ENCODE measurements around the gene SELENBP1. TPM values are rescaled to one million over a fixed set of nuclear protein-coding genes. Genes with fewer than 3 reads are reported as not detected.
"Not testable (repeated sequence)": the region's sequence is repeated elsewhere in the genome, so short reads cannot be mapped to it uniquely, and the experiment has no call there.

Gene SELENBP1
- total and polyA plus RNA-seq, 2 of the 13 experiments (the other 11 are each of a cell fraction or from before 2014, with no cell fraction given), result 27.8 to 29.0 TPM

DNA sequence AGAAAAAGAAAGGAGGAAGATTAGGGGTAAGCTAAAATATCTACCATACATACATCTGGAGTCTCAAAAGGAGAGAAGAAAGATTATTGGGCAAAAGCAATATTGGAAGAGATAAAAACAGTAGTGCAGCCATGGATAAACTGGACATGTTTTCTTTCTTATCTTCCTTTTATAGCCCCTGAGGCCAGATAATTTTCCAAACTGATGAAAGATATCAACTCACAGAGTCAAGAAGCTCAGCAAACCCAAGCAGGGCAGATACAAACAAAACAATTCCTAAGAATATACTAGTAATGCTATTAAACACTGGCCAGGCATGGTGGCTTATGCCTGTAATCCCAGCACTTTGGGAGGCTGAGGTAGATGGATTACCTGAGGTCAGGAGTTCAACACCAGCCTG, 21.1 kb upstream of the SELENBP1 start (continued):
- TF ChIP-seq ZNF816 (CRISPR knock-in tag; IDR thresholded peaks at IDR 0.05; ENCODE audit: borderline replicate concordance), result no peak
- TF ChIP-seq ZNF496 (CRISPR knock-in tag; IDR thresholded peaks at IDR 0.05; ENCODE audit: insufficient replicate concordance), result no peak
- TF ChIP-seq, protein P1, sequence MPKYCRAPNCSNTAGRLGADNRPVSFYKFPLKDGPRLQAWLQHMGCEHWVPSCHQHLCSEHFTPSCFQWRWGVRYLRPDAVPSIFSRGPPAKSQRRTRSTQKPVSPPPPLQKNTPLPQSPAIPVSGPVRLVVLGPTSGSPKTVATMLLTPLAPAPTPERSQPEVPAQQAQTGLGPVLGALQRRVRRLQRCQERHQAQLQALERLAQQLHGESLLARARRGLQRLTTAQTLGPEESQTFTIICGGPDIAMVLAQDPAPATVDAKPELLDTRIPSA (CRISPR knock-in tag; IDR thresholded peaks at IDR 0.05; ENCODE audit: borderline replicate concordance), result no peak
- no peak for TF ChIP-seq FOXO1 (CRISPR knock-in tag; IDR thresholded peaks at IDR 0.05)
- TF ChIP-seq TCF7 (IDR thresholded peaks at IDR 0.05; ENCODE audit: low read depth), result no peak
- no peak for TF ChIP-seq CHD2 (IDR thresholded peaks at IDR 0.05; ENCODE audit: low read depth, low read length)
- no peak for TF ChIP-seq ZSCAN22 (CRISPR knock-in tag; IDR thresholded peaks at IDR 0.05)
- TF ChIP-seq HES4 (CRISPR knock-in tag; IDR thresholded peaks at IDR 0.05; ENCODE audit: borderline replicate concordance), result no peak
- no peak for TF ChIP-seq ZNF768 (CRISPR knock-in tag; IDR thresholded peaks at IDR 0.05)

DNA sequence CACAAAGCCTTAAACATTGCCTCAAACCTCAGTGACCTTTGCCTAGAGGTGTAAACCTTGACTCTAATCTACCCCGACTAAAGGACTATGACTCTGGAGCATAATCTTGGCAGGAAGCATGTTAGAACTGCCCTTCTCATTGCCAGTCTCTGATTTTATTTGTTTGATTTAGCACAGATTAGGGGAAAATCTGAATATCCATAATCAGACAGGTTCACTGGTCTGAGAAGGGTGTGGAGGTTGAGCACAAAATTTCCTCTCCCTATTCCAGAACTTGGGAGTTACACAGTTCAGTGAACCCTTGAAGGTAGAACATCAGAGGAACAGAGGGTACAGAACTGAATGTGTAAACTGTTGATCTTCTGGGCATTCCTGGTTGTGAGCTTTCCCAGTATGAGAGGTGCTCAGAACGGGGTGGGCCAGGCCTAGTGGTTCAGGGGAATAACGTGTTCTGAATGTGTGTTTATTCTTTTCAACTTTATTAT, 18.6 kb upstream of the SELENBP1 start:
- Histone ChIP-seq H3K9ac (ENCODE audit: insufficient read depth, low read depth, low read length) (no peak overlapping the region), H3K4me1 (ENCODE audit: insufficient read depth, low read length) (peaks cover 6% of the 10 kb centered on the region; the same call in 1 of the 2 replicates), H3K4me3 (replicated peaks in 1 of 3; ENCODE audit: insufficient read depth in 1 of 3, low read depth in 2 of 3, low read length in 3 of 3) (no peak overlapping the region), H3K79me2 (ENCODE audit: insufficient read depth, low read length) (no peaks in the 10 kb centered on the region), H3K4me2 (ENCODE audit: low read depth, low read length) (no peak overlapping the region), H3K27ac (ENCODE audit: extremely low read length, insufficient read depth, low read length) (no peak overlapping the region), H3K27me3 (ENCODE audit: control insufficient read depth in 1 of 2, insufficient read depth in 2 of 2, low read length in 2 of 2) (no peaks in the 10 kb centered on the region), H3K9me3 (ENCODE audit: low read length) (no peaks in the 10 kb centered on the region), H4K20me1 (ENCODE audit: insufficient read depth, low read length) (no peaks in the 10 kb centered on the region), H2AFZ (ENCODE audit: low read length) (no peak overlapping the region), H3K36me3 (replicated peaks in 1 of 2; ENCODE audit: control insufficient read depth in 1 of 2, insufficient read depth in 2 of 2, low read length in 2 of 2) (no peaks in the 10 kb centered on the region)
- CTCF ChIA-PET (ENCODE audit: low intra/inter-chr PET ratio, low total read pairs), result no interaction called here
- DNase-seq (ENCODE audit: low spot score) (no peak), FAIRE-seq (no peak), ATAC-seq (no peak)
- TF ChIP-seq, protein P2, sequence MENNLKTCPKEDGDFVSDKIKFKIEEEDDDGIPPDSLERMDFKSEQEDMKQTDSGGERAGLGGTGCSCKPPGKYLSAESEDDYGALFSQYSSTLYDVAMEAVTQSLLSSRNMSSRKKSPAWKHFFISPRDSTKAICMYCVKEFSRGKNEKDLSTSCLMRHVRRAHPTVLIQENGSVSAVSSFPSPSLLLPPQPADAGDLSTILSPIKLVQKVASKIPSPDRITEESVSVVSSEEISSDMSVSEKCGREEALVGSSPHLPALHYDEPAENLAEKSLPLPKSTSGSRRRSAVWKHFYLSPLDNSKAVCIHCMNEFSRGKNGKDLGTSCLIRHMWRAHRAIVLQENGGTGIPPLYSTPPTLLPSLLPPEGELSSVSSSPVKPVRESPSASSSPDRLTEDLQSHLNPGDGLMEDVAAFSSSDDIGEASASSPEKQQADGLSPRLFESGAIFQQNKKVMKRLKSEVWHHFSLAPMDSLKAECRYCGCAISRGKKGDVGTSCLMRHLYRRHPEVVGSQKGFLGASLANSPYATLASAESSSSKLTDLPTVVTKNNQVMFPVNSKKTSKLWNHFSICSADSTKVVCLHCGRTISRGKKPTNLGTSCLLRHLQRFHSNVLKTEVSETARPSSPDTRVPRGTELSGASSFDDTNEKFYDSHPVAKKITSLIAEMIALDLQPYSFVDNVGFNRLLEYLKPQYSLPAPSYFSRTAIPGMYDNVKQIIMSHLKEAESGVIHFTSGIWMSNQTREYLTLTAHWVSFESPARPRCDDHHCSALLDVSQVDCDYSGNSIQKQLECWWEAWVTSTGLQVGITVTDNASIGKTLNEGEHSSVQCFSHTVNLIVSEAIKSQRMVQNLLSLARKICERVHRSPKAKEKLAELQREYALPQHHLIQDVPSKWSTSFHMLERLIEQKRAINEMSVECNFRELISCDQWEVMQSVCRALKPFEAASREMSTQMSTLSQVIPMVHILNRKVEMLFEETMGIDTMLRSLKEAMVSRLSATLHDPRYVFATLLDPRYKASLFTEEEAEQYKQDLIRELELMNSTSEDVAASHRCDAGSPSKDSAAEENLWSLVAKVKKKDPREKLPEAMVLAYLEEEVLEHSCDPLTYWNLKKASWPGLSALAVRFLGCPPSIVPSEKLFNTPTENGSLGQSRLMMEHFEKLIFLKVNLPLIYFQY (CRISPR knock-in tag; IDR thresholded peaks at IDR 0.05; ENCODE audit: borderline replicate concordance), result no peak
- TF ChIP-seq, protein P3, sequence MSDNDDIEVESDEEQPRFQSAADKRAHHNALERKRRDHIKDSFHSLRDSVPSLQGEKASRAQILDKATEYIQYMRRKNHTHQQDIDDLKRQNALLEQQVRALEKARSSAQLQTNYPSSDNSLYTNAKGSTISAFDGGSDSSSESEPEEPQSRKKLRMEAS (IDR thresholded peaks at IDR 0.05), result no peak
- TF ChIP-seq SNRNP70 (IDR thresholded peaks at IDR 0.05; ENCODE audit: low read depth, low read length), result no peak
- intact Hi-C loops (cut with micrococcal nuclease; ENCODE audit: unreplicated experiment), result no loop called here
- POLR2A ChIA-PET, result no interaction called here
- in situ Hi-C loops (cut with HindIII; ENCODE audit: extremely low pct_ligation_motif_present, low pct_unique_long_range_greater_than_20kb), result no loop called here
- no TSS peak for BruUV-seq (replicated peaks)
- 5% methylated on average over 3 of the region's 3 CpGs for WGBS (ENCODE audit: low lambda C conversion rate)

DNA sequence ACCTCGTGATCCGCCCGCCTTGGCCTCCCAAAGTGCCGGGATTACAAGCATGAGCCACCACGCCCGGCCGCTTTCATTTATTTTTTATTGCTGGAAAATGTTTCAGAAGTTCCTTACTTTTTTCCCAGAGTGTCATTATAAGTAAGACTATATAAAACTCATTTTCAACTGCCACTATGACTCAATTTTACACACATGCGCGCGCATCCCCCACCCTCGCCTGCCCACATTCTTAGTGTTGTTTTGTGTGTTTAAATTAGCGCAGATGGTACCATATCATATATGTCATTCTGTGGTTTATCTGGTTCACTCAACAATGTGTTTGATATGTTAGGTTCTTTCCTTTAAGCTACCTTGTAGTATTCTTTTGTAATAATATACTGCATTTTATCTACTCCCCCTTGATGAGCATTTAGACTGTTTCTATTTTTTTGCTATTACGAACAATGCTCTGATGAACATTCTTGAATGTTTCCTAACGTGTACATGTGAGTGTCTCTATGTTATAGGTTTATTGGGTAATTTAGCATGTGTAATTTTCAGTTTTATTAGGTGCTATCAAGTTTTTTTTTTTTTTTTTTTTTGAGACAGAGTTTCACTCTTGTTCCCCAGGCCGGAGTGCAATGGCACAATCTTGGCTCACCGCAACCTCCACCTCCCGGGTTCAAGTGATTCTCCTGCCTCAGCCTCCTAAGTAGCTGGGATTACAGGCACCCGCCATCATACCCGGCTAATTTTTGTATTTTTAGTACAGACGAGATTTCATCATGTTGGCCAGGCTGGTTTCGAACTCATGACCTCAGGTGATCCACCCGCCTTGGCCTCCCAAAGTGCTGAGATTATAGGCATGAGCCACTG, 17.9 kb upstream of the SELENBP1 start:
- CTCF ChIA-PET (ENCODE audit: low intra/inter-chr PET ratio, low total read pairs); ATAC-seq; H3K27ac ChIP-seq (ENCODE audit: extremely low read length, insufficient read depth, low read length); H4K20me1 ChIP-seq (ENCODE audit: insufficient read depth, low read length); H3K27me3 ChIP-seq (ENCODE audit: control insufficient read depth in 1 of 2, insufficient read depth in 2 of 2, low read length in 2 of 2); H2AFZ ChIP-seq (ENCODE audit: low read length); in situ Hi-C loops (cut with HindIII; ENCODE audit: extremely low pct_ligation_motif_present, low pct_unique_long_range_greater_than_20kb); FAIRE-seq; BruUV-seq (replicated peaks); intact Hi-C loops (cut with micrococcal nuclease; ENCODE audit: unreplicated experiment); H3K4me1 ChIP-seq (ENCODE audit: insufficient read depth, low read length); H3K9me3 ChIP-seq (ENCODE audit: low read length); H3K36me3 ChIP-seq (replicated peaks in 1 of 2; ENCODE audit: control insufficient read depth in 1 of 2, insufficient read depth in 2 of 2, low read length in 2 of 2); DNase-seq (ENCODE audit: low spot score); H3K4me3 ChIP-seq (replicated peaks in 1 of 3; ENCODE audit: insufficient read depth in 1 of 3, low read depth in 2 of 3, low read length in 3 of 3); POLR2A ChIA-PET; H3K4me2 ChIP-seq (ENCODE audit: low read depth, low read length); H3K9ac ChIP-seq (ENCODE audit: insufficient read depth, low read depth, low read length); H3K79me2 ChIP-seq (ENCODE audit: insufficient read depth, low read length): not testable (repeated sequence)
- 72% methylated on average over 22 of the region's 22 CpGs for WGBS (ENCODE audit: low lambda C conversion rate)
